Spleen (tissue), 11 donors: ENCODE results near the gene MEGF6. TPM values are rescaled to one million over a fixed set of nuclear protein-coding genes. Genes with fewer than 3 reads are reported as not detected.

Experiments
- DNase-seq: peaks from one replicate; pipeline ENCODE4 v3.0.0-alpha.2; 2020
- H3K27ac ChIP-seq, 8 donors: fragments of 200-600 bp; sonication (generic) in 7 of 8; 1 replicate in 4 of 8; 2 replicates in 4 of 8; pipeline versions ENCODE4 v1.5.0 to v1.8.0; 2016 to 2021; ENCODE audit warnings: inconsistent platforms in 4 of 8, mild to moderate bottlenecking in 4 of 8, moderate library complexity in 1 of 8
- H3K27me3 ChIP-seq, 7 donors: fragments of 200-600 bp; sonication (generic) in 6 of 7; replicated peaks in 1 of 7; 1 replicate in 4 of 7; 2 replicates in 3 of 7; pipeline versions ENCODE4 v1.5.0 to v1.8.0; 2016 to 2021; ENCODE audit warnings: inconsistent platforms in 3 of 7, mild to moderate bottlenecking in 1 of 7
- H3K36me3 ChIP-seq, 6 donors: fragments of 200-600 bp; sonication (generic) in 5 of 6; 1 replicate in 4 of 6; 2 replicates in 2 of 6; pipeline versions ENCODE4 v1.5.0 to v1.8.0; 2016 to 2021; ENCODE audit warnings: inconsistent platforms in 2 of 6
- H3K4me1 ChIP-seq, 6 donors: fragments of 200-600 bp; sonication (generic) in 5 of 6; 1 replicate in 3 of 6; 2 replicates in 3 of 6; pipeline versions ENCODE4 v1.5.0 to v1.8.0; 2016 to 2021; ENCODE audit warnings: inconsistent platforms in 3 of 6
- H3K4me3 ChIP-seq, 8 donors: fragments of 200-600 bp; sonication (generic) in 7 of 8; 1 replicate in 4 of 8; 2 replicates in 4 of 8; pipeline versions ENCODE4 v1.5.0 to v1.8.0; 2016 to 2021; ENCODE audit warnings: inconsistent platforms in 4 of 8, mild to moderate bottlenecking in 4 of 8, moderate library complexity in 2 of 8
- H3K9me3 ChIP-seq, 8 donors: fragments of 200-600 bp; sonication (generic) in 7 of 8; 1 replicate in 4 of 8; 2 replicates in 4 of 8; pipeline versions ENCODE4 v1.5.0 to v1.8.0; 2016 to 2021; ENCODE audit warnings: inconsistent platforms in 4 of 8
- CTCF ChIP-seq, 11 experiments: fragments of 200-600 bp in 7 of 11; fragments of 450-650 bp in 4 of 11; sonication (generic) in 4 of 11; IDR thresholded peaks in 8 of 11; conservative IDR thresholded peaks in 3 of 11; 1 replicate in 7 of 11; 2 replicates in 4 of 11; pipeline versions ENCODE4 v1.4.0 to v1.8.0; 2016 to 2021; ENCODE audit warnings: antibody characterized with exemption in 11 of 11, inconsistent platforms in 4 of 11, mild to moderate bottlenecking in 1 of 11
- POLR2A ChIP-seq, 3 donors: fragments of 450-650 bp; IDR thresholded peaks; one replicate each; pipeline ENCODE4 v1.5.1; 2017; ENCODE audit warnings: antibody characterized with exemption in 3 of 3, mild to moderate bottlenecking in 1 of 3
- POLR2AphosphoS5 ChIP-seq, 3 donors: sonication (generic); formaldehyde crosslinking; IDR thresholded peaks; one replicate each; pipeline ENCODE4 v1.5.1; 2017; ENCODE audit warnings: antibody characterized with exemption in 3 of 3
- WGBS, 5 donors: extraction: QIAGEN DNeasy Blood & Tissue Kit in 3 of 5; methylation state at CpG; one replicate each; pipeline versions ENCODE4 v1.1.5 to v1.1.7; 2013 to 2018; 5-methylcytosine and 5-hydroxymethylcytosine counted together
- intact Hi-C: fragments of 100-400 bp; cut with DNase I; formaldehyde crosslinking; loops from one replicate; pipeline ENCODE4 v1.15.0; 2023; ENCODE audit warnings: low total_unique reads
- polyA plus RNA-seq, 3 donors: library from polyadenylated mRNA; stranded (reverse); fragments of 200-250 nt; gene quantifications; one replicate each; pipeline ENCODE4 v1.2.1, GENCODE V29; 2013
- total RNA-seq, 7 donors: library from RNA; depleted of rRNA in 3 of 7; stranded (reverse); fragments of >200 nt in 3 of 7; fragmentation: NEBNext Ultra II Directional in 4 of 7; extraction: Animal tissue kit (Norgen Biotek cat#: 25700) in 4 of 7; gene quantifications; one replicate each; pipeline versions ENCODE4 v1.1.0 to v1.2.1, GENCODE V29; 2016 to 2021
- donor health status: healthy with polysubstance abuse.
- donor health status: DM: no; HTN: no; CAD: no; lungs with moderate emphysema.
- donor health status: DM: no; HTN: no; CAD: no.
- donor health status: Bipolar disorder and iron deficiency.
- donor health status: healthy.
- donor health status: DM: no; HTN: no; CAD: no.
- donor health status: DM: yes; HTN: yes; CAD: no.

The MEGF6 gene
- total and polyA plus RNA-seq, 10 donors, result 8.7 to 39.5 (median 20.3) TPM

- TF ChIP-seq CTCF (IDR thresholded peaks at IDR 0.05 in 8 of 11, conservative IDR thresholded peaks at IDR 0.05 in 3 of 11) (no peak), POLR2A (IDR thresholded peaks at IDR 0.05) (no peak), POLR2AphosphoS5 (IDR thresholded peaks at IDR 0.05) (no peak)
- Histone ChIP-seq H3K9me3 (no peaks in the 10 kb centered on the region), H3K4me1 (peaks cover 10 to 45% (median 26%) of the 10 kb centered on the region in 6 donors), H3K27ac (no peak overlapping the region), H3K27me3 (peaks cover 3 to 66% (median 30%) of the 10 kb centered on the region in 7 donors), H3K4me3 (no peak overlapping the region), H3K36me3 (no peaks in the 10 kb centered on the region)
- intact Hi-C loops, result no loop called here
- no peak for DNase-seq
- WGBS, 5 donors, result 83 to 92% (median 85%) methylated on average over 21 to 23 of the region's 23 CpGs
These were observed 4.3 kb downstream of the MEGF6 start for GRCh38 chr1:3606779-3607702.

GRCh38 chr1:3604997-3605823 is 6.1 kb downstream of the MEGF6 start:
- WGBS, 5 donors, result 76 to 96% (median 89%) methylated on average over 7 of the region's 7 CpGs
- peaks cover 0 to 27% (median 8%) of the 10 kb centered on the region in 6 donors for H3K4me1 ChIP-seq
- no peak for DNase-seq
- H3K27me3 ChIP-seq, result peaks cover 0 to 52% (median 12%) of the 10 kb centered on the region in 7 donors
- H3K27ac ChIP-seq, result no peak overlapping the region
- intact Hi-C loops, result no loop called here
- TF ChIP-seq CTCF (IDR thresholded peaks at IDR 0.05 in 8 of 11, conservative IDR thresholded peaks at IDR 0.05 in 3 of 11), result no peak
- TF ChIP-seq POLR2A (IDR thresholded peaks at IDR 0.05), result no peak
- no peak for TF ChIP-seq POLR2AphosphoS5 (IDR thresholded peaks at IDR 0.05)
- H3K4me3 ChIP-seq, result no peak overlapping the region
- no peaks in the 10 kb centered on the region for H3K9me3 ChIP-seq
- H3K36me3 ChIP-seq, result no peaks in the 10 kb centered on the region

DNA sequence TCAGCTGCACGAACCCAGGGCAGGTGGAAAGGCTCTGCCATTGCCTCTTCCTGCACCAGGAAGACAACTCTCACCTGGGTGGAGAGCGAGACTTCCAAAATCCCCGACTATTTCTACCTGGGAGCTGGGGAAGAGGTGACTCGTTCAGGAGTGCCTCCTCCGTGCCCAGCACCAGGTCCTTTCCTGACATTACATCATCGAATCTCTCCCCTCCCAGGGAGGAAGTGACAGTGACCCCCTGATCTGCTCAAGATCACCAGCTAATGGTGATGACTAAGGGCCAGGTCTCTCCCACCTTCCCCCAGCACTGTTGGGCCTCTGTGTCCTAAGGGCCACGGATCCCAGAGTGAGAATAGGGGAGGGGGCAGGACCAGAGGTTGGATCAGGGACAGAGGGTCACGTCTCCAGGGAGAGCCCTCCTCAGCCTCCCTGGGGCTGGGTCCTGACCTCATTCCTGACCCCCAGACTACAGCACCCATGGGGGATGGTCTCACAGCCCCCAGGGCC is 6.8 kb downstream of the MEGF6 start:
- WGBS, 5 donors, result 69 to 90% (median 75%) methylated on average over 5 to 8 of the region's 8 CpGs
- no peaks in the 10 kb centered on the region for H3K36me3 ChIP-seq
- H3K27ac ChIP-seq, result no peak overlapping the region
- H3K4me3 ChIP-seq, result no peak overlapping the region
- peaks cover 0 to 22% (median 3%) of the 10 kb centered on the region in 6 donors for H3K4me1 ChIP-seq
- H3K27me3 ChIP-seq, result peaks cover 0 to 46% (median 5%) of the 10 kb centered on the region in 7 donors
- intact Hi-C loops, result no loop called here
- DNase-seq, result no peak
- TF ChIP-seq CTCF (IDR thresholded peaks at IDR 0.05 in 8 of 11, conservative IDR thresholded peaks at IDR 0.05 in 3 of 11), result no peak
- TF ChIP-seq POLR2A (IDR thresholded peaks at IDR 0.05), result no peak
- no peak for TF ChIP-seq POLR2AphosphoS5 (IDR thresholded peaks at IDR 0.05)
- H3K9me3 ChIP-seq, result no peaks in the 10 kb centered on the region
